NCI-H2081 (cell line): Measurements from ENCODE around the gene CYTL1.
"Not testable (repeated sequence)": the region's sequence is repeated elsewhere in the genome, so short reads cannot be mapped to it uniquely, and the experiment has no call there.

Source experiments
- DNase-seq, 2 experiments: peaks; one replicate each; lab custom pipeline; 2025; lab: John Stamatoyannopoulos, UW

The CYTL1 gene

DNA sequence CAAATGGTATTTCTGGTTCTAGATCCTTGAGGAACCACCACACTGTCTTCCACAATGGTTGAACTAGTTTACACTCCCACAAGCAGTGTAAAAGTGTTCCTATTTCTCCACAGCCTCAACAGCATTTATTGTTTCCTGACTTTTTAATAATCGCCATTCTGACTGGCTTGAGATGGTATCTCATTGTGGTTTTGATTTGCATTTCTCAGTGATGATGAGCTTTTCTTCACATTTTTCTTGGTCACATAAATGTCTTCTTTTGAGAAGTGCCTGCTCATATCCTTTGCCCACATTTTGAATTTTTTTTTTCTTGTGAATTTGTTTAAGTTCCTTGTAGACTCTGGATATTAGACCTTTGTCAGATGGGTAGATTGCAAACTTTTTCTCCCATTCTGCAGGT, 22.3 kb downstream of the CYTL1 start:
- DNase-seq: not testable (repeated sequence)

GRCh38 chr4:4995908-4996265, 23.4 kb downstream of the CYTL1 start:
- DNase-seq: no peak

DNA sequence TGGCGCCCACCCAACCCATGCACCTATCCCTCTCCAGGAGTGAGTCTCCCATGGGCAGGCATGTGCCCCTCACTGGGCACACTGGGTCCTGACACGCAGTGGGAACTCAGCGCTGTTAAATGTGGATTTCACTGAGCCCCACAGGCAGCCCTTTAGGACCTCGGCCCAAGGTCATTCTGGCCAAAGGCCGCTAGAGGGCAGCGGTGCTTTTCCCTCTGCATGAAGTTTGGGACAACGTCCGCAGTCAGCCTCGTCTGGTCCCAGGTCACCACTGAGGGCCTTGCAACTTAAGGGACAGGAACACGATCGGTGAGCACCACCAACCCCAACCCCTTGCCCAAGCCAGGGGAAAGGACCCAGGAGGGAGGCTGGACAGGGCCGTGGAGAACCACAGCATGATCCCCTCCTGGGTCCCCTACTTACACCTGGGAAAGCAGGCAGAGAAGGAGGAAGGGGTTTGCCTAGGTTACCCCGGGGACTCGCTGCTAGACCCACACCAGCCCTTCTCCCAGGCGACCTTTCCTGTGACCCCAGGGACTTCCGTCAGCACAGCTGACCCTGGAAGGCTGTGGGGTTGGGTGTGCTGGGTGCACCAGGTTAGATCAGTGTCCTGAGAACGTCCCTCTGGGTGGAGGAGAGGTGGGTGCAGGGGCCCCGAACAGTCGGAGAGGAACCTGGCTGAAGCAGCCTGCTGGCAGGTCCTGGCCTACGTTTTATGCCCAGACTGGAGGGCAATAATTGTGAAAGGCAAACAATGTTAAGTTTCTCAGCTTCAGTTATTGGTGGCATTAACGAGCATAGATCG, 24.0 kb downstream of the CYTL1 start:
- peak; percentile 15 to 29 for DNase-seq

DNA sequence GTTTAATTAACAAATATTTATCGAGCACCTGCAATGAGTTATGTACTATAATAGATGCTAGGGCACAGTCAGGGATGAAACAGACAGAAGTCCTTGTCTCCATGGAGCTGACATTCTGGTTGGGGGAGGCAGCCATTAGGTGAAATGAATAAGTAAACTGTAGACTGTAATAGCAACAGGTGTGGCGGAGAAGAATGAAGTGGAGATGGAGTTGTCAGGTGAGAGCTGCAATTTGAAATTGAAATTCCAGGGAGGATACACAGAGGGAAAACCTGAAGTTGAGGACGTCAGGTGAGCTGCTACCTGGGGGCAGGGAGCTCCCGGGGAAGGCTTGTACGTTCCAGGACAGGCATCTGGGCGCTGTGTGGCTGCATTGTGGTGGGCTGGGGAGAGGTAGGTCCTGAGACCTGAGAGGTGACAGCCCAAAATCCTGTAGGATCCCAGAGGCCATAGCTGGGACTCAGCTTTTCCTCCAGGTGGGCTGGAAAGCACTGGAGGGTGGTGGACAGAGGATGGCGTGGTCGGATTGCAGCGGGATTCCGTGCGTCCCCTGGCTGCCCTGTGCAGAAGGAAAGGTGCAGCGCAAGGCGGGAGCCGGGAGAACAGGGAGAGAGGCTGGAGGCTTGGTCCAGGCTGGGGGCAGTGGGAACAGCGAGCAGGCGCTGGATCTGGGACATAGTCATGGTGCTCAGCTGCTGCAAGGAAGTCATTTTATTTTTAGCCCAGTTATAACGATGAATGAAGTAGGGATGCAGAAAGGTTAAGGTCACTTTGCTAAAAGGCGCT, 24.8 kb downstream of the CYTL1 start:
- no peak for DNase-seq

DNA sequence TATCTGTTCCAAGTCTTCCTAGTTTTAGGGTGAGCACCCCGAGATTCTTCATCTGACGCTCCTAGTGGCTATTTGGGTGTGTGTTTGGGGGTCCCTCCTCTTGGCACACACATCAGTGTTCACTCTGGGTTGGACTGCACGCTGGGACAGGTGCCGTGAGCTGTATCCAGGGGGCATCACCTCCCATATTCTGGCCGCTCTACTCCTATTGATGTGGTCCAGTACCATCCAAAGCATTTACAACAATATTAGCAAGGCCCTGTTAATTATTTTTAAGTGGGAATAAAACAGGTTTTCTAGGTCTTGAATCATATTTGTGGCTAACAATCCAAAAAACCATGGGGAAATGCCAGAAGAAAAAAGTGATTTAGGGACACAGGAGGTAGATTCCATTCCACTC, 26.4 kb downstream of the CYTL1 start:
- no peak for DNase-seq

DNA sequence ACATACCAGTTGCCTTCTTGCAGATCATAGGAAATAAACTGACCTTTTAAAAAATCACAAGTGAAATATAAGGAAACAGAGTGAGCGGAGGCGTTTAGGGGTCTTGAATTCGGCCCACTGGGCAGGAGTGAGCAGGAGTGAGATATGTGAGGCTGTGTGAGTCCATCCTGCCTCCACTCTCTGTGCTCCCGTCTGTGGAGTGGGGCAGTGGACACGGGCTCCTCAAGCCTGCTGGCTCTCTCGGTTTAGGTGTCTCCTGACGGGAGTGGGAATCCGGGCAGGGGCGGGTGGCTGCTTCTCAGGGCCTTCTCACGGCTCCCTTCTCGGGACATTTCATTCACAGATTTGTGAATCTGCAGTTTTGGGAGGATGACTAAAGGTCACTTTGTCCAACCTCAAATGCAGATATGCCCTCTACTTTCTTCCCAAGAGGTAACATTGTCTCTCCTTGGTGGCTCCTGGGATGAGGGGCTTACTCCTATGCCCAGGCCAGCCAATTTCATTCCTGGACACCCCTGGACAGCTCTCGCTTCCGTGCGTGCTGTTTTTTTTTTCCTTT, 27.6 kb downstream of the CYTL1 start:
- no peak for DNase-seq

DNA sequence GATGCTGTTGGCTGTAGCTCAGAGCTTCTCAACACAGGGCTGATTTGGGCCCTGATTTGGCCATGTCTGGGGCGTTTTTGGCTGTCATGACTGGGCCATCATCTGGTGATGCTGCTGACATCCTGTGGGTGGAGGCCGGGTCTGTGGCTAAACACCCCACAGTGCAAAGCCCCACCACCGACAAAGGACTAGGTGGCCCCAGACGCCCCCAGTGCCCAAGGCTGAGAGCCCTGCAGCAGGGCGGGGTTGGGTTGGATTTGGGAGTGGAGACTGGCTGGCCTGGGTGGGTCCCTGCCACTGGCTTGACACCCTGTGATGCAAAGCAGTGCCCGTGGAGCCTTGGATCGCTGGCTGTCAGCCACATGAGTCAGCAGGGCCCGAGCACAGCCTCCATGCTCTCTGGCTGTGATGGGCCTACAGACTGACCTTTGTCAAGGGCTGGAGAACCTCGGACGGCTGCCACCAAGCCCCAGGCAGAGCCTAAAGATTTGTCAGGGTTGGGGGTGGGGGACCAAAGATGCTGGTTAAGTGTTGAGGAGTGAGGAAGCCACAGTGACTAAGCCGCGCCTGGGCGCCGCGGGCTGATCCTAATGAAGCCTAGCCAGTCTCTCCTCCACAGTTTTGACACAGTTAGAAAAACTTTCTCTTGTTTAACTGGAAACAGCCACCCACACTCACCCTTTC, 28.3 kb downstream of the CYTL1 start:
- DNase-seq: no peak

DNA sequence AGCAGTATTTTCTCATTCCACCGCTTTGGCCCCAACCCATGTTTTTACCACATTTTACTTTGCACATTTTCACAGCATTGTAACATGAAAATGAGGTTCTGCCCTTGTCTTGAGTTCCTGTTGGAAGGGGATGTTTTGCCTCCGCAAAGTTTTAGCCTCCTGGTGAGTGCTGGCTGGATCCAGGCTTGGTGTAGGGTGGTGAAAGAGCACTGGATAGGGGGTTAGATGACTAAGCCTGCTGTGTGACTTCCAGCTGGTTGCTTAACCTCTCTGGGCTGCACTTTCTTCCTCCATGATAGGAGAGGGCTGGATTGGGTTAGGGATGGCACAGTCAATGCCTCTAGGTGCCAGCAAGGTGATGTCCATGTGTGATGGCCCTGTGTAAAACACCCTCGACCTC, 28.9 kb downstream of the CYTL1 start:
- DNase-seq: no peak

DNA sequence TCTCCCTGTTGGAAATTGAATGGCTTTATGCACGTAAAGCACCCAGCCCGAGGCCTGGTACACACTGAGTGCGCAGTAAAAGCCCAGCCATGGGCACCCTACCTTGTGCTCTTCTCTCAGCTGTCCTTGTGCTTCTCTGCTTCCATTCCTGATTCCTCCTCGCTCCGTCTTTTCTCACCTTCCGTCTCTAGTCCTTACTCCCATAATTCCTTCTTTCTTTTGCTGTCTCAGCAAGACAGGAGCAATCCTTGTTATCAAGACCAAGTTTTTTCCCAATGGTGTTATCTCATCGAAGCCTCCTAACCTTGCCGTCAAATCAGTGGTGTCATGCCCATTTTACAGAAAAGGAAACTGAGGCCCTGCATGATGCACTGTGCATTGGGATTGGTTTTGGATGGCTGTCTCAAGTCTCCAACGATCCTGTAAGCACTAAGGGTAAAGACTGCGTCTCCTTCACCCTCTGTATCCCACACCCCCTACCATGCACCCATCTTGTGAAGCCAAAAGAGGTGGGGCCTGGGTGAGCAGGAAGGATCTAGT, 30.1 kb downstream of the CYTL1 start:
- DNase-seq: no peak

- no peak for DNase-seq
These were observed 31.6 kb downstream of the CYTL1 start for GRCh38 chr4:4987656-4988055.

DNA sequence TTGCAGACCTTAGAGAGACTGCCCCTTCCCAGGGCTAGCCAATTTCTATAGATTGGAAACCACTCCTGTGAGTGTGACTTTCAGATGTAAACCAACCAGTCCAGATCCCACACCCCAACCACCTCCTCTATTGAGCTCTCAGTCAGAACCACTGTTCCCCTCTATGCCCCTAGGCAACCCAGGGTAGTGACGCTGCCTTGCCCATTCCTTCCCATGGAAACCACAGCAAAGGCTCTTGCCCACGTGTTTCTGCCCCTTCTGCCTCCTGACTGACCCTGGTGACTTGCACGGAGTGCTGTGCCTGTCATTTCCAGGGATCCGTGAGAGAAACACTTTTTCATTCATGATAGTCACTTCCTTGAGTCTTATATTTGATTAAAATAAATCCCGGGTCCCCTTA, 32.4 kb downstream of the CYTL1 start:
- no peak for DNase-seq

- DNase-seq: no peak
These were observed 33.4 kb downstream of the CYTL1 start for GRCh38 chr4:4985844-4986243.

- DNase-seq: no peak
These were observed 34.2 kb downstream of the CYTL1 start for GRCh38 chr4:4985036-4985435.

- no peak for DNase-seq
These were observed 35.1 kb downstream of the CYTL1 start for GRCh38 chr4:4984186-4984585.

DNA sequence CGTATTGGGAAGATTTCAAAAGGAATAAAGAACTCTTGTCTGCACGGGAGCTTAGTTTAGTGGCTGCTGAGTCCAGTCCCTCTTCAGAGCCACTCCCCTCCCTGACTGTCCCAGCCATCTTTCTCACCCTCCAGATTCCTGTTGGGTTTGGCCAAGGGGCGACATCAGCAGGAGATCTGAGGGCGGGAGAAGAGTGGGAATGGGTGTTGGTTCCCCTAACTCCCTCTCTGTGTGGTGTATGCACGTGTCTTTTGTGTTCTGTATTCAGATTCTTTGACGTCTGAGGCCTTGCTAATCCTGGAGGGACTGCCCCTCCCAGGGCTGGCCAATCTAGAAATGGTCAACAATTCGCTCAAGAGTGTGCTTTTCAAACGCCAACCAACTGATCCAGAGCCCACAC, 37.4 kb downstream of the CYTL1 start:
- DNase-seq: no peak

- DNase-seq: no peak
These were observed 37.8 kb downstream of the CYTL1 start for GRCh38 chr4:4981427-4981826.

GRCh38 chr4:4980621-4981230, 38.5 kb downstream of the CYTL1 start:
- DNase-seq: no peak

DNA sequence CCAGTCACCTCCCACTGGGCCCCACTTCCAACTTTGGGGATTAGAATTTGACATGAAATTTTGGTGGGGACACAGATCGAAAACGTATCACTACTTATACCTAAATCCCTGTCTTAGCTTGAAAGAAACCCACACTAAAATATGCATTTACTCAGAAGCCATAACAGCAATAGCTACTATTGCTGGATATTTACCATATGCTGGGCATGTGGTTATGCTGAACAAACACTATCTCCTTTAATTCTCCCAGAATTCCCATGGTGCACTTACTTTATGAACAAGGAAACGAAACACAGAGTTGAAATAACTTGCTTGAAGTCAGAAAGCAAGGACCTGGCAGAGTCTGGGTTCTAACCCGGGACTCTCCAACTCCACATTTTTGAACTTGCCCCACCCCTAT, 39.3 kb downstream of the CYTL1 start:
- no peak for DNase-seq

DNA sequence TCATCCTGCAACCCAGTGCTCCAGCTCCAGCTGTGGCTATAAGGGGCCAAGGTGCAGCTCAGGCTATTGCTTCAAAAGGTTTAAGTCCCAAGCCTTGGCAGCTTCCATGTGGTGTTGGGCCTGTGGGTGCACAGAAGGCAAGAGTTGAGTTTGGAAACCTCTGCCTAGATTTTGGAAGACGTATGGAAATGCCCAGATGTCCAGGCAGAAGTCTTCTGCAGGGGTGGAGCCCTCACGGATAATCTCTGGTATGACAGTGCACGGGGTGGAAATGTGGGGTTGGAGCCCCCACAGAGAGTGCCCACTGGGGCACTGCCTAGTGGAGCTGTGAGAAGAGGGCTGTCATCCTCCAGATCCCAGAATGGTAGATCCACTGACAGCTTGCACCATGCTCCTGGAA, 44.5 kb downstream of the CYTL1 start:
- DNase-seq: no peak

DNA sequence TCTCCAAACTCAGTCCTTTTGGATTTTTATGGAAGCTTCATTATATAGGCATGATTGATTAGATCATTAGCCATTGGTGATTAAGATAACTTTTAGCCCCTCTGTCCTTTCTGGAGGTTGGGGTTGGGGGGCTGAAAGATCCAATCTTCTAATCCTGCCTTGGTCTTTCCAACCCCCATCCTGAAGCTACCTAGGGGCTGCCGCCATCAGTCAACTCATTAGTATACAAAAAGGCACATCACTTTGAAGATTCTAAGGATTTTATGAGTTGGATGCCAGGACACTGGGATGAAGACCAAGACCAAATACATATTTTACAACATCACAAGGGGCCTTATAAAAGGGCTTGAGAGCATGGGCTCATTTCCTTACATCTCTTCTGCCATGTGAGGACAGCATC, 47.5 kb downstream of the CYTL1 start:
- DNase-seq: no peak

GRCh38 chr4:4969298-4969697, 50.0 kb downstream of the CYTL1 start:
- DNase-seq: no peak

- DNase-seq: no peak
These were observed 51.0 kb downstream of the CYTL1 start for GRCh38 chr4:4968161-4968725.
